HCT116 (cell line): ENCODE measurements around the gene SC5D. TPM values are rescaled to one million over a fixed set of nuclear protein-coding genes. Genes with fewer than 3 reads are reported as not detected.

Experiments
- ATAC-seq: fragments of 200-7000 bp; cut with Tn5 transposase; 2 replicates; pipeline ENCODE4 v1.9.1; 2020; ENCODE audit warnings: mild to moderate bottlenecking, moderate library complexity
- BruUV-seq: library from RNA; stranded (reverse); fragments of 400-500 nt; replicated peaks from 2 replicates; lab custom pipeline; 2021; lab: Mats Ljungman, UMichigan
- CTCF ChIA-PET: fragments of 300-600 bp; sonication (Branson Sonifier 250); formaldehyde crosslinking; loops from one replicate; lab custom pipeline; 2021; ENCODE audit warnings: antibody characterized with exemption; lab: Charles Lee
- POLR2A ChIA-PET: fragments of 300-600, 350-600 bp; sonication (Branson Sonifier 250); formaldehyde crosslinking; loops from one replicate; lab custom pipeline; 2021; ENCODE audit warnings: antibody characterized with exemption; lab: Charles Lee
- RAD21 ChIA-PET, 2 experiments: fragments of 300-600 bp; sonication (Branson Sonifier 250); formaldehyde crosslinking; loops; one replicate each; lab custom pipeline; 2023; ENCODE audit warnings: low total read pairs in 2 of 2; ENCODE audit not compliant: uncharacterized antibody in 2 of 2, unreplicated experiment in 2 of 2, low non-redundant PET in 1 of 2; lab: Charles Lee
- DNase-seq: peaks from one replicate; pipeline ENCODE4 v3.0.0-alpha.2; 2010; ENCODE audit warnings: low read depth, low spot score
- H2AFZ ChIP-seq: fragments of 200-600 bp; shearing (Covaris generic), sonication (generic); 2 replicates; pipeline ENCODE4 v1.6.1; 2017; ENCODE audit warnings: low read depth, mixed run types, mixed read lengths, antibody characterized with exemption, low read length; ENCODE audit not compliant: poor library complexity, severe bottlenecking
- H3K27ac ChIP-seq: 2 replicates; pipeline ENCODE4 v1.5.1; 2012; ENCODE audit warnings: low read depth, low read length
- H3K27me3 ChIP-seq: fragments of 200-600 bp; sonication (generic); 2 replicates; pipeline ENCODE4 v1.6.1; 2016; ENCODE audit warnings: mixed run types, low read length, mixed read lengths; ENCODE audit not compliant: insufficient read depth
- H3K36me3 ChIP-seq, 2 experiments: fragments of 200-500 bp in 1 of 2; fragments of 200-600 bp in 1 of 2; sonication (Bioruptor generic) in 1 of 2; sonication (generic) in 1 of 2; 2 replicates each; pipeline versions ENCODE4 v1.5.1 to v1.6.1; 2014 to 2016; ENCODE audit warnings: low read length in 2 of 2, inconsistent platforms in 1 of 2, mixed read lengths in 1 of 2, mixed run types in 1 of 2; ENCODE audit not compliant: insufficient read depth in 2 of 2, control insufficient read depth in 1 of 2
- H3K4me1 ChIP-seq, 2 experiments: fragments of 200-600 bp in 1 of 2; sonication (generic) in 1 of 2; 2 replicates each; pipeline versions ENCODE4 v1.5.1 to v1.6.1; 2012 to 2017; ENCODE audit warnings: low read length in 2 of 2, inconsistent platforms in 1 of 2, mild to moderate bottlenecking in 1 of 2, mixed read lengths in 1 of 2, mixed run types in 1 of 2, moderate library complexity in 1 of 2; ENCODE audit not compliant: insufficient read depth in 2 of 2, control insufficient read depth in 1 of 2
- H3K4me2 ChIP-seq: fragments of 200-600 bp; sonication (generic); 2 replicates; pipeline ENCODE4 v1.6.1; 2017; ENCODE audit warnings: mixed run types, low read length, mixed read lengths
- H3K4me3 ChIP-seq, 2 experiments: fragments of 200-600 bp in 1 of 2; sonication (generic) in 1 of 2; replicated peaks in 1 of 2; 2 replicates each; pipeline ENCODE4 v1.5.1; 2011 to 2016; ENCODE audit warnings: low read length in 2 of 2, control low read depth in 1 of 2, low read depth in 1 of 2, mild to moderate bottlenecking in 1 of 2, mixed read lengths in 1 of 2, mixed run types in 1 of 2
- H3K79me2 ChIP-seq: fragments of 200-600 bp; sonication (generic); 2 replicates; pipeline ENCODE4 v1.6.1; 2017; ENCODE audit warnings: mild to moderate bottlenecking, mixed run types, low read length, moderate library complexity, mixed read lengths; ENCODE audit not compliant: insufficient read depth
- H3K9ac ChIP-seq: fragments of 200-600 bp; sonication (generic); 2 replicates; pipeline ENCODE4 v1.6.1; 2016; ENCODE audit warnings: low read length, mixed read lengths
- H3K9me2 ChIP-seq: fragments of 200-600 bp; sonication (generic), shearing (Covaris generic); 2 replicates; pipeline ENCODE4 v1.6.1; 2017; ENCODE audit warnings: mixed run types, mild to moderate bottlenecking, moderate library complexity; ENCODE audit not compliant: insufficient read depth
- H3K9me3 ChIP-seq, 2 experiments: fragments of 200-500 bp in 1 of 2; fragments of 200-600 bp in 1 of 2; sonication (Bioruptor generic) in 1 of 2; sonication (generic) in 1 of 2; 2 replicates each; pipeline ENCODE4 v1.6.1; 2014 to 2017; ENCODE audit warnings: low read length in 2 of 2, mixed read lengths in 2 of 2, inconsistent platforms in 1 of 2, low read depth in 1 of 2, mild to moderate bottlenecking in 1 of 2, mixed run types in 1 of 2, moderate library complexity in 1 of 2; ENCODE audit not compliant: control insufficient read depth in 1 of 2, insufficient read depth in 1 of 2
- H4K20me1 ChIP-seq: fragments of 200-600 bp; sonication (generic), shearing (Covaris generic); 2 replicates; pipeline ENCODE4 v1.6.1; 2017; ENCODE audit warnings: mixed run types, mild to moderate bottlenecking, moderate library complexity; ENCODE audit not compliant: insufficient read depth
- CBX3 ChIP-seq: IDR thresholded peaks from 2 replicates; pipeline ENCODE4 v1.6.1; 2012; ENCODE audit warnings: low read depth
- CEBPB ChIP-seq: IDR thresholded peaks from 2 replicates; pipeline ENCODE4 v1.6.1; 2012; ENCODE audit warnings: low read depth
- ELF1 ChIP-seq: IDR thresholded peaks from 2 replicates; pipeline ENCODE4 v1.6.1; 2012; ENCODE audit warnings: low read depth, borderline replicate concordance
- JUND ChIP-seq: IDR thresholded peaks from 2 replicates; pipeline ENCODE4 v1.6.1; 2012
- POLR2AphosphoS5 ChIP-seq: IDR thresholded peaks from 2 replicates; pipeline ENCODE4 v1.6.1; 2011; ENCODE audit warnings: mild to moderate bottlenecking, low read depth, low read length, moderate library complexity
- RAD21 ChIP-seq: IDR thresholded peaks from 2 replicates; pipeline ENCODE4 v1.6.1; 2012; ENCODE audit warnings: low read depth, mild to moderate bottlenecking
- ZBTB33 ChIP-seq: IDR thresholded peaks from 2 replicates; pipeline ENCODE4 v1.6.1; 2011; ENCODE audit warnings: mild to moderate bottlenecking, low read length, moderate library complexity; ENCODE audit not compliant: insufficient replicate concordance; ENCODE audit errors: extremely low read depth
- ZNF274 ChIP-seq: fragments of 200-500 bp; sonication (Bioruptor generic); IDR thresholded peaks from 2 replicates; pipeline ENCODE4 v1.6.1; 2014; ENCODE audit warnings: mild to moderate bottlenecking, low read depth, low read length, inconsistent platforms
- intact Hi-C: fragments of 100-400 bp; cut with micrococcal nuclease; formaldehyde crosslinking; loops from 2 replicates; pipeline ENCODE4 v1.10.0; 2022
- total RNA-seq: library from RNA; stranded (reverse); gene quantifications from one replicate; pipeline ENCODE4 v1.2.1, GENCODE V29; 2021; ENCODE audit not compliant: unreplicated experiment
- TF ChIP-seq, protein P1 (sequence below): IDR thresholded peaks from 2 replicates; pipeline ENCODE4 v1.6.1; 2012; ENCODE audit warnings: low read depth
- TF ChIP-seq, protein P2 (sequence below): IDR thresholded peaks from 2 replicates; pipeline ENCODE4 v1.6.1; 2012

SC5D gene
- total RNA-seq, 1 experiment from 2014 or later, result 24.1 TPM

GRCh38 chr11:121308816-121309215 lies 16.2 kb downstream of the SC5D start:
- BruUV-seq, result no TSS peak
- POLR2A ChIA-PET, result interaction anchor here (1.4 kb wide), 1 partner anchor 15 kb away, joined by 3 read pairs; no protein-coding TSS in a partner anchor
- no peak for DNase-seq

More at GRCh38 chr11:121308816-121309215, 16.2 kb downstream of the SC5D start:
- H3K27ac ChIP-seq, result no peak overlapping the region
- H3K4me3 ChIP-seq, result no peak overlapping the region
- no peaks in the 10 kb centered on the region for H3K79me2 ChIP-seq
- H3K9ac ChIP-seq, result no peak overlapping the region
- ATAC-seq, result no peak
- intact Hi-C loops, result no loop called here
- no peaks in the 10 kb centered on the region for H3K27me3 ChIP-seq
- no peaks in the 10 kb centered on the region for H3K4me1 ChIP-seq
- no peaks in the 10 kb centered on the region; the same call in 1 of the 2 replicates for H3K9me2 ChIP-seq
- ChIA-PET CTCF (interaction anchor here (0.6 kb wide), 1 partner anchor 11 kb away, joined by 3 read pairs; no protein-coding TSS in a partner anchor), RAD21 (no interaction called here)
- no peak overlapping the region for H3K4me2 ChIP-seq
- H3K9me3 ChIP-seq, result no peaks in the 10 kb centered on the region
- H4K20me1 ChIP-seq, result no peaks in the 10 kb centered on the region
- H2AFZ ChIP-seq, result no peak overlapping the region
- TF ChIP-seq CEBPB, result no peak
- no peak for TF ChIP-seq ZBTB33
- no peak for TF ChIP-seq JUND
- no peak for TF ChIP-seq ELF1
- TF ChIP-seq, protein P1, sequence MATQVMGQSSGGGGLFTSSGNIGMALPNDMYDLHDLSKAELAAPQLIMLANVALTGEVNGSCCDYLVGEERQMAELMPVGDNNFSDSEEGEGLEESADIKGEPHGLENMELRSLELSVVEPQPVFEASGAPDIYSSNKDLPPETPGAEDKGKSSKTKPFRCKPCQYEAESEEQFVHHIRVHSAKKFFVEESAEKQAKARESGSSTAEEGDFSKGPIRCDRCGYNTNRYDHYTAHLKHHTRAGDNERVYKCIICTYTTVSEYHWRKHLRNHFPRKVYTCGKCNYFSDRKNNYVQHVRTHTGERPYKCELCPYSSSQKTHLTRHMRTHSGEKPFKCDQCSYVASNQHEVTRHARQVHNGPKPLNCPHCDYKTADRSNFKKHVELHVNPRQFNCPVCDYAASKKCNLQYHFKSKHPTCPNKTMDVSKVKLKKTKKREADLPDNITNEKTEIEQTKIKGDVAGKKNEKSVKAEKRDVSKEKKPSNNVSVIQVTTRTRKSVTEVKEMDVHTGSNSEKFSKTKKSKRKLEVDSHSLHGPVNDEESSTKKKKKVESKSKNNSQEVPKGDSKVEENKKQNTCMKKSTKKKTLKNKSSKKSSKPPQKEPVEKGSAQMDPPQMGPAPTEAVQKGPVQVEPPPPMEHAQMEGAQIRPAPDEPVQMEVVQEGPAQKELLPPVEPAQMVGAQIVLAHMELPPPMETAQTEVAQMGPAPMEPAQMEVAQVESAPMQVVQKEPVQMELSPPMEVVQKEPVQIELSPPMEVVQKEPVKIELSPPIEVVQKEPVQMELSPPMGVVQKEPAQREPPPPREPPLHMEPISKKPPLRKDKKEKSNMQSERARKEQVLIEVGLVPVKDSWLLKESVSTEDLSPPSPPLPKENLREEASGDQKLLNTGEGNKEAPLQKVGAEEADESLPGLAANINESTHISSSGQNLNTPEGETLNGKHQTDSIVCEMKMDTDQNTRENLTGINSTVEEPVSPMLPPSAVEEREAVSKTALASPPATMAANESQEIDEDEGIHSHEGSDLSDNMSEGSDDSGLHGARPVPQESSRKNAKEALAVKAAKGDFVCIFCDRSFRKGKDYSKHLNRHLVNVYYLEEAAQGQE, result no peak
- TF ChIP-seq CBX3, result no peak
- TF ChIP-seq ZNF274, result no peak
- no peak for TF ChIP-seq POLR2AphosphoS5
- TF ChIP-seq, protein P2, sequence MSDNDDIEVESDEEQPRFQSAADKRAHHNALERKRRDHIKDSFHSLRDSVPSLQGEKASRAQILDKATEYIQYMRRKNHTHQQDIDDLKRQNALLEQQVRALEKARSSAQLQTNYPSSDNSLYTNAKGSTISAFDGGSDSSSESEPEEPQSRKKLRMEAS, result no peak
- TF ChIP-seq RAD21, result no peak
- H3K36me3 ChIP-seq, result peaks cover 11 to 15% of the 10 kb centered on the region in 2 experiments; a peak in 3 of 4 replicates
